Lower leg skin (tissue), 3 donors: ENCODE measurements around the gene FUT8.

Experiments
- POLR2A ChIP-seq, 2 donors: fragments of 450-650 bp; IDR thresholded peaks; one replicate each; pipeline ENCODE4 v1.6.1; 2016 to 2017; ENCODE audit warnings: antibody characterized with exemption in 2 of 2, mild to moderate bottlenecking in 1 of 2, moderate library complexity in 1 of 2
- TF ChIP-seq, protein P1 (sequence below), 3 donors: fragments of 450-650 bp; IDR thresholded peaks; one replicate each; pipeline ENCODE4 v1.5.1; 2016; ENCODE audit warnings: antibody characterized with exemption in 3 of 3, mild to moderate bottlenecking in 3 of 3, moderate library complexity in 2 of 3

DNA sequence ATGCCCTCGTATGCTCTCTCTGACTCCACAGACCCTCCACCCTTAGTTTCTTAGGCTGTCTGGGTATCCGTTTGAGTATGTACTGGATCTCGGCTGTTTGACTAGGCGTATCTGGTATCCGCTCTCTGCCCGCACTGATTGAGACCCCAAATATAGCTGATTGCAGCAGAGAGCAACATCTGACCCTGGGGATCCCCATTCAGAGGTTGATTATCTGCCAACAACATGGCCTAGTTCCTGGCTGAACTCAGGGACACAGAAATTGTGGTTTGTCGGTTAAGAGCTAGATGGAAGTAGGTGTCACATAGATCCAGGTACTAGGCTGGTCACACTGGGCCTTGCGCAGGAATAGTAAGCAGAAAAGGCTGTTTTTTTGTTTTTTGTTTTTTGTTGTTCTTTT lies 359.9 kb downstream of the FUT8 start:
- TF ChIP-seq, protein P1, sequence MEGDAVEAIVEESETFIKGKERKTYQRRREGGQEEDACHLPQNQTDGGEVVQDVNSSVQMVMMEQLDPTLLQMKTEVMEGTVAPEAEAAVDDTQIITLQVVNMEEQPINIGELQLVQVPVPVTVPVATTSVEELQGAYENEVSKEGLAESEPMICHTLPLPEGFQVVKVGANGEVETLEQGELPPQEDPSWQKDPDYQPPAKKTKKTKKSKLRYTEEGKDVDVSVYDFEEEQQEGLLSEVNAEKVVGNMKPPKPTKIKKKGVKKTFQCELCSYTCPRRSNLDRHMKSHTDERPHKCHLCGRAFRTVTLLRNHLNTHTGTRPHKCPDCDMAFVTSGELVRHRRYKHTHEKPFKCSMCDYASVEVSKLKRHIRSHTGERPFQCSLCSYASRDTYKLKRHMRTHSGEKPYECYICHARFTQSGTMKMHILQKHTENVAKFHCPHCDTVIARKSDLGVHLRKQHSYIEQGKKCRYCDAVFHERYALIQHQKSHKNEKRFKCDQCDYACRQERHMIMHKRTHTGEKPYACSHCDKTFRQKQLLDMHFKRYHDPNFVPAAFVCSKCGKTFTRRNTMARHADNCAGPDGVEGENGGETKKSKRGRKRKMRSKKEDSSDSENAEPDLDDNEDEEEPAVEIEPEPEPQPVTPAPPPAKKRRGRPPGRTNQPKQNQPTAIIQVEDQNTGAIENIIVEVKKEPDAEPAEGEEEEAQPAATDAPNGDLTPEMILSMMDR (IDR thresholded peaks at IDR 0.05) = no peak
- no peak for TF ChIP-seq POLR2A (IDR thresholded peaks at IDR 0.05)
